ENCODE measurements around the gene RIC8B. TPM values are rescaled to one million over a fixed set of nuclear protein-coding genes. Genes with fewer than 3 reads are reported as not detected.

RIC8B gene
- total RNA-seq, 1 experiment from 2014 or later: 10.4 TPM

GRCh38 chr12:106926657-106927056, 152.2 kb downstream of the RIC8B start:
- DNase-seq (ENCODE audit: extremely low read depth, low read depth): no peak

- DNase-seq (ENCODE audit: extremely low read depth, low read depth): no peak
These were observed 159.8 kb downstream of the RIC8B start for GRCh38 chr12:106934277-106934676.

Other genes starting within 250 kb of the RIC8B start
- not detected in 2 replicates for gene RFX4, start 191.7 kb upstream of the RIC8B start, total RNA-seq (2014; rRNA removed; shearing (Covaris generic))
- 44.2 and 44.4 TPM in 2 replicates for gene TMEM263, start 181.2 kb downstream of the RIC8B start, total RNA-seq (2014; rRNA removed; shearing (Covaris generic))
- gene MTERF2, start 212.5 kb downstream of the RIC8B start, total RNA-seq (2014; rRNA removed; shearing (Covaris generic)): 16.3 and 16.8 TPM in 2 replicates